Stimulated activated naive CD4-positive, alpha-beta T cell treated with Interleukin-2 at 50 U/mL for 16 hours (primary cell): Measurements from ENCODE around the gene AGPAT1.

Experiments
- DNase-seq: peaks from one replicate; lab custom pipeline; 2025; lab: John Stamatoyannopoulos, UW

The AGPAT1 gene

DNA sequence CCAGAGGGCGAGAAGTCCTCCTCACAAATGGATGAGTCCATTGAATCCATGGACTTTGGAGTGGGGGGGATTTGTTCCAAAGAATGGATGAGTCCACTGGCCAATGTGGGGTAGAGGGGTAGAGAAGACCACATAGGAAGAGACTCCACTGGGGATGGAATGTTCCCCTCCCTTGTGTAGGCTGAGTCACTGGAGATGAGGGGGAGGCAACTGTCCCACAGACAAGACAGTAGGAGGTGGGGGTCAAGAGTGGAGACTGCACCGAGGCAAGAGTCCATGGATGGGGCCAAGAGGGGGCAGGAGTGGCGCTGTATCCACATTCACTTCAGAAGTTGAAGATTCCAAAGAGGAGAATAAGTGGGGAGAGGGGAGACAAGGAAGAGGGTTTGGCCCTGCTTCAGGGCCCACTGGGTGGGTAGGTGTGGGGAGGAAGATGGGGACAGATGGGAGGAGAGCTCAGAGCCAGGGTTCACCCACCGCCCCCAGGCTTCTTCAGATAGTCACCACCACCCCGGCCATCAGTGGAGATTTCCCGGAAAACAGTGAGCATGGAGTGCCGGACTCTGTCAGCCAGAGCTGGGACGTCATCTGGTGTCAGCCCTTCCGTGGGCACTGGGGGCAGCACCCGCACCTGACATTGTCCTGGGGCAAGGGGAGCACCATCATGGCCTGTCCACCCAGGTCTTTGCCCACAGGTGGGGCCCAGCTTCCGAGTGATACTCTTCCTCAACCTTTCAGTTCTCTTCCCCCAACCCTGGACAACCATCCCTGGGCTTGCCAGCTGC lies 6.9 kb downstream of the AGPAT1 start:
- DNase-seq: no peak

DNA sequence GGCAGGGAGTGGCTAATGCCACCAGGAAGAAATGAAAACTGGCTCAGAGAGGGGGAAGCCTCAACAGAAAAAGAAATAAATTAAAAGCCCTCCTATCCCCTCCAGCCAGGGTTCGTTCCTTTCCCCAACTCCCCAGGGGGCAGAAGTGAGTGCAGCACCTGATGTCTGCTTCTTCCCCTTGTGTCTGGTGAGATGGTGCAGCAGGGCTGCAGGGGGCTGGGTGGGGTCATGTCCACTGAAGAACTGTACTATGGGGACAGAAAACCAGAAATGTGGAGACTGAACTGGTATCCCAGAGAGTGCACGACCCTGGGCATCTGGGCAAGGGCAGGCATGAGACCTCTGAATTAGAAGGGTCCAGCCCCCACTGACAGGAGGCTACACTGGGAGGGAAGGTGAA lies 7.5 kb downstream of the AGPAT1 start:
- no peak for DNase-seq

DNA sequence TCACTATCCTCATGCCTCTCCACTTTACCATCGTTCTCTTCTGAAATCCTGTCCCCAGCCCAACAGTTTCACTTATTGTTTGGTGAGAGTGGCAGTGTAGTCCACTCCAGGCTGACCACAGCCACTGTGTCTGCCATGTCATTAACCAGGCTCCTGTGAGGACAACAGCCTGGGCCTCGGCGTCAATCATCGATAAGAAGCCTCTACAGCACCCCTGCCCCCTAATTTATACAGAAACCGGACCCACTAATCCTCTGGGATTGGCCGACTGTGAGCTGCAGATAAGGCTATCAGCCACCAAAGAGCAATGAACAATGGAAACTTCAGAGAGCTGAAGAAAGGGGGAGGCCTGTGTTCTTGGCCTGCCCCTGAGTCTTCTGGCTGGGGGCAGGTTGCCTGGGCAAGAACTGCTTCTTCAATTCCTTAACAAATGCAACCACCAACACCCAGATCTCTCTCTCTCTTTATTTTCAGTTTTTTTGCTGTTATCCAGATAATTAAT lies 8.1 kb downstream of the AGPAT1 start:
- DNase-seq: no peak

DNA sequence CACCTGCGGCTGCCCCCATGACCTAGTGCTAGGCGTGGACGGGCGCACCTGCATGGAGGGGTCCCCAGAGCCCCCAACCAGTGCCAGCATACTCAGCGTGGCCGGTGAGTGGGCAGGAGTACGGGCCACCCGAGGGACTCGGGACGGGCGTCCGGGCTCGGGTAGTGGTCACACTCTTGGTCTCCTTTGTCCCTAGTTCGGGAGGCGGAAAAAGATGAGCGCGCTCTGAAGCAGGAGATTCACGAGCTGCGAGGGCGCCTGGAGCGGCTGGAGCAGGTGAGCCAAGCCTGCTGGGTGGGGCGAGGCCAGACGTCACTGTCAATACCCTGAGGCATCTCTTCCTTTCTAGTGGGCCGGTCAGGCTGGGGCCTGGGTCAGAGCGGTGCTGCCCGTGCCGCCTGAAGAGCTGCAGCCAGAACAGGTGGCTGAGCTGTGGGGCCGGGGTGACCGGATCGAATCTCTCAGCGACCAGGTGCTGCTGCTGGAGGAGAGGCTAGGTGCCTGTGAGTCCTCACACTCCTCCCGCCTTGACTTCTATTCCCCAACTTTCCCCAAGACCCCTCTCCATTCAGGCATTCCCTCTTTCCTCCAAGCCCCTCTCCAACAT lies 8.6 kb downstream of the AGPAT1 start:
- no peak for DNase-seq

DNA sequence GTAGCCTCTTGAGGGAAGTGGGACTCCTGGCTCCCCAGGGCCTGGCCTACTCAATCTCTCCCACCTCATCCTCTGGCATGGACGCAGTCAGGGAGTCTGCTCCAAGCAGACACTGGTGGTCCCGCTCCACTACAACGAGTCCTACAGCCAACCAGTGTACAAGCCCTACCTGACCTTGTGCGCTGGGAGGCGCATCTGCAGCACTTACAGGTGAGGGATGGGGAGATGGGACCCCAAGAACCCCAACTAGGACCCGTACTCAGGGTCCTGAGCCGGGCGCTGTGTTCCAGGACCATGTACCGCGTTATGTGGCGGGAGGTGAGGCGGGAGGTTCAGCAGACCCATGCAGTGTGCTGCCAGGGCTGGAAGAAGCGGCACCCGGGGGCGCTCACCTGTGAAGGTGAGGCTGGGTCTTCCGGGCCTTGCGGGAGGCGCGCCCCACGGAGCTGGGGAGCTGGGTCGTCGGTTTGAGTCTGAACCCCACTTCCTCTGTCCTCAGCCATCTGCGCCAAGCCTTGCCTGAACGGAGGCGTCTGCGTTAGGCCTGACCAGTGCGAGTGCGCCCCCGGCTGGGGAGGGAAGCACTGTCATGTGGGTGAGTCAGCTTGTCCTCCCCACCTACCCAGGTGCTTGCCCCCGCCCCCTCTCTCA lies 9.3 kb downstream of the AGPAT1 start:
- DNase-seq: no peak

DNA sequence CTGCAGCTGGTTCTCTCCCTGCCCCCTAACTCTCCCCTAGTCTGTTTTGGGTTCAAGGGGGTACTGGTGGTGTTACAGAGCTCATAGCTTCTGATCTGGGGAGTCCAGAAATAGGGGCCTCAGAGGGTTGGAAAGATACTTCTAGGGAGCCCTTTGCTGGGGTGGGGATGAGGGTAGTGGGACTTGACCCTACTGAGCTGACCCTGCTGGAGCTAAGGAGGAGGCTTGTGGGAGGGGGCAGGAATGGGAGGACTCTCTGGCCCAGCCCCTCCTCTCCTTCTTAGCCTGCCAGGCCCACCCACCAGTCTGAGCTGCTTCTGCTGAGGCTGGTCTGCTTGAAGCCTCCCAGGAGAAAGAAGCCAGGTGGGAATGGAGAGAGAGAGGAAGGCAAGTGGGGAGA lies 11.6 kb downstream of the AGPAT1 start, which contains the start of gene EGFL8:
TSS of gene EGFL8 (plus strand) at position 301 of the 400 bp plus-strand sequence. CDS start 1,571 bp downstream, outside the sequence.
- DNase-seq: no peak

DNA sequence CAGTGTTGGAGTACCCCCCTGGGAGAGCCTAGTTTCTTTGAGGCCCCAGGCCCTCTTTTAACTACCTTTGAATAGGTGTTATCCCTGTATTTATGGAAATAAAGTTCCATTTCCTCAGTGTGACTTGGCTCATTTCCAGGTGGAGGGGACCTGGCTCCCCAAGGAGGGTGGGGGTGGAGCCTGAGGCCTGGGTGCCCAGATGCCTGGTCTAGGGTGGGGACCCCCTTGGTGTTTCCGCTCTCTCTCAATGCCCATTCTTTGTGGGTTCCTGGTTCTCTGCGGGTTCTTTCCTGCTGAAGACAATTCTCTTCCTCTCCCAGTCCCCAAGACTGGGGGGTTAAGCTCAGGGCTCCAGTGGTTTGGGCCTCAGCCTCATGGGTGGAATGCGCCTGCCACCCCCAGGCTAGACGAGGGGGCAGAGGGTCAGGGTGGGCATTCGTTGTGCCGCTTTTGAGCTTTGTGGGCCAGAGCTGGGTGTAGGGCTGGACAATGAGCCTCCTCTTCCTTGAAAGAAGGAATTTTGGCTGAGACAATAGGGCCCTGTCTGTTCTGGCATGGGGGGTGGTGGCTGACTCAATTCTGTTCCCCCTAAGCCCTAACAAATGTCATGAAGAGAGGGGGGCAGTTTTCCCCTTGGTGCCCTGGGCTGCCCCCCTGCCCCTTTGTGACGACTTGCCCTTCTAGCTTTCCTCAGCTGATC lies 12.2 kb downstream of the AGPAT1 start:
- DNase-seq: no peak

DNA sequence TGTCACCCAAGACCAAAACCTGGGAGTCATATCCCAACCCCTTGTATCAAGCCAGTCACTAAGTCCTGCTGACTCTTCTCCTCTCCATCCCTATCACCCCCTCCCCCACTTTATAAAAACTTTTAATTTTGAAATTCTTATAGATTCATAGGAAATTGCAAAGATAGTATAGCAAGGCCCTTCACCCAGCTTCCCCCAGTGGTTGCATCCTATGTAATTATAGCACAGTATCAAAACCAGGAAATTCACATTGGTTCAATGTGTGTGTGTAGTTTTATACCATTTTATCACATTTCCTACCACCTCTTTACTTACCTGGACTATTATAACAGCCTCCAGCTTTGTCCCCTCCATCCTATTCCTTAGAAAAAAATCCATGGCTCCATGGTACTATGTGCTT lies 17.8 kb downstream of the AGPAT1 start:
- DNase-seq: no peak

DNA sequence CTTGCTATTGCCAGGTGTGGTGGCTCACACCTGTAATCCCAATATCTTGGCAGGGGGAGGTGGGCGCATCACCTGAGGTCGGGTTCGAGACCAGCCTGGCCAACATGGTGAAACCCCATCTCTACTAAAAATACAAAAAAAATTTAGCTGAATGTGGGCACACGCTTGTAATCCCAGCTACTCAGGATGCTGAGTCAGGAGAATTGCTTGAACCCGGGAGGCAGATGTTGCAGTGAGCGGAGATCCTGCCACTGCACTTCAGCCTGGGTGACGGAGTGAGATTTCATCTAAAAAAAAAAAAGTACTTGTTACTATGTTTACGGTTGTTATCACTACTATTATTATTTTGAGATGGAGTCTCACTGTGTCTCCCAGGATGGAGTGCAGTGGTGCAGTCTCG lies 19.0 kb downstream of the AGPAT1 start:
- no peak for DNase-seq

DNA sequence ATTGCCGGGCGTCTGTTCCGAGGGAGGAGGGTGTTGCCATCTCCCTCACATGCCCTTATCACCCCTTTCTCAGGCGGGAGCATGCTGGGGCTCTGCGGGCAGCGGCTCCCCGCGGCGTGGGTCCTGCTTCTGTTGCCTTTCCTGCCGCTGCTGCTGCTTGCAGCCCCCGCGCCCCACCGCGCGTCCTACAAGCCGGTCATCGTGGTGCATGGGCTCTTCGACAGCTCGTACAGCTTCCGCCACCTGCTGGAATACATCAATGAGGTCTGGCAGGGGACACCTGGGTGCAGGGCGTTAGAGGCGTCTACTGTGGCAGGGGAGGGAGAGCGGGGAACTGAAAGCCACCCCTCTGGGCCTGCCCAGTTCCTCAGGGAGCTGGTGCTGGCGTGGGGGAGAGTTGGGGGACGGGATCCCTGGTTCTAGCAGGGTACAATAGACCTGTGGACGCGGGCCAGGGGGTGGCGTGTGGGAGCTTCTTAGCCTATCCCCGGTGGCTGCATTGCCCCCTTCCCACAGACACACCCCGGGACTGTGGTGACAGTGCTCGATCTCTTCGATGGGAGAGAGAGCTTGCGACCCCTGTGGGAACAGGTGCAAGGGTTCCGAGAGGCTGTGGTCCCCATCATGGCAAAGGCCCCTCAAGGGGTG lies 21.2 kb downstream of the AGPAT1 start:
- peak; percentile 41 for DNase-seq

DNA sequence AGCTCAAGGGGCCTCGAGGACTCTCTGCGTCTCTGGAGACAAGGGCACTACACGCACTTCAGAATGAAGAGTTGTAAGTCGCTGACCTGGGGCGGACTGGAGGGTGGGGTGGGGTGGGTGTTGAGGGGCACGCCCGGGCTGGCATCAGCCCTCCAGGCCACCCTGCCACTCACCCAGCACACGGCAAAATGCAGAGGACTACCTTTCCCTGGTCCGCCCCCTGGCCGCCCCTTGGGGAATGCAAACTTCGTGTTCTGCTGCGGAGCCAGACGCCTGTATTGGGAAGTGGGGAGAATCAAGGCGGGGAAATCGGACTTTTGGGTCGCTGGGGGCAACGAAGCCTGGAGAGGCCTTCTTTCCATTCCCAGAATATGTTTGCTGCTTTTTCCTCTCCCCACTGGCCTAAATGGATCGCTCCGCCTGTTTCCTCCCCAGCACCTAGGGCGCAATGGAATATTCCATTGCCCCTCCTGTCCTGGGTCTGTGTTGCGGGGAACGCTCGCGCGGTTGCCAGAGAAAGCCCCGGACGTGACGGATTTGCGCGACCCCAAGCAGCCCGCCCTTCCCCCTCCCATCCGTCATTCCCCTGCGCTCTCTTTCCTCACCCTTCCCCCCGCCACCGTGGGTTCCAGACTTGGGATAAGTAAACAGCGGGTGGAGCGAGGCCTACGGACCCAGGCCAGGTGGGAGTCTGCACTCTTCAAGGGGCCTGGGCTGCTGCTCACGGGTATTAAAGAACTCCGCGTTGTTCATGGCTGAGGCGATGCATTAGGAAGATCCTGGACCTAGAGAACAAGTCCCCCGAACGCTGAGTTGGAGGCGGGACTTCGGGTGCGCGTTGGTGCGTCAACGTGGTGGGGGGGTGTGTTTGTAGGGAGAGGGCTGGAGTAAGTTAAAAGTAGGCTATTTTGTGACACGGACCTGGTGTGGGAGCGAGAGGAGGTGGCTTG lies 22.0 kb downstream of the AGPAT1 start, which contains the start of gene PPT2:
TSS of gene PPT2 (plus strand) at position 578 of the 950 bp plus-strand sequence. CDS start 454 bp downstream, outside the sequence.
- peak; percentile 61 for DNase-seq

DNA sequence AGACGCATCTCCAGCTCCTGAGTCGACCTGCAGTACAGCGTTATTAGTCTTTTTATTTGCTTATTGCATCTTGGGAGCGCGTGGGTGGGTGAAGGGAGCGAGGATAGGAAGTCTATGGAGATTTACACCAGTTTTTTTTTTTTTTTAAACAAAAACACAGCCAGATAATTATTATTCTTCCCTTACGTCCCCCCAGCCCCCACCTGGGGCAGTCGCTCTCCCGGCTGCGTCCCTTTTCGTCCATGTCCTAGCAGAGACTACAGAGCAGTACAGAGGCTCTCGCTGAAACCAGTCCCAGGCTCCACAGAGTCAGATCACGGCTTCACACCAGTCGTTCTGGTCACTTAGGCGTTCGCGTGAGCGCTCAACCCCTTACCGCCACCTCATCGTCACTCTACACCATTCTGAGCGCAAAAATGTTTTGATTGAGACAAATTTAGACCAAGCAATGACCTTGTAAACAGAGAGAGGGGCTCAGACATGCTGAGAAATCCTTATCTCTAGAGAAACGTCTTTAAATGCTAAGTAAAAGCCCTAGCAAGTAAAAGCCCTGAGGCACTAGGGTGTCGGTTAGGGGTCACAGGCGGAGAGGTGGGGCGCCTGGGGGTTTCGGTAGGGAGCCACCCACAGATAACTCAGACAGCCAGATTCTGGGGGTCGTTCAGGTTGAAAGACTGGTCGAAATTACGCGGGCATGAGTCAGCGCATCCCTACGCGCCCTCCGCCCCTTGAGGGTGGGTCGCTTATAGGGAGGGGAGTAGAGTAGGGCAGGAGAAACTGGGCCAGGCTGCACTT lies 22.9 kb downstream of the AGPAT1 start:
- DNase-seq: no peak

DNA sequence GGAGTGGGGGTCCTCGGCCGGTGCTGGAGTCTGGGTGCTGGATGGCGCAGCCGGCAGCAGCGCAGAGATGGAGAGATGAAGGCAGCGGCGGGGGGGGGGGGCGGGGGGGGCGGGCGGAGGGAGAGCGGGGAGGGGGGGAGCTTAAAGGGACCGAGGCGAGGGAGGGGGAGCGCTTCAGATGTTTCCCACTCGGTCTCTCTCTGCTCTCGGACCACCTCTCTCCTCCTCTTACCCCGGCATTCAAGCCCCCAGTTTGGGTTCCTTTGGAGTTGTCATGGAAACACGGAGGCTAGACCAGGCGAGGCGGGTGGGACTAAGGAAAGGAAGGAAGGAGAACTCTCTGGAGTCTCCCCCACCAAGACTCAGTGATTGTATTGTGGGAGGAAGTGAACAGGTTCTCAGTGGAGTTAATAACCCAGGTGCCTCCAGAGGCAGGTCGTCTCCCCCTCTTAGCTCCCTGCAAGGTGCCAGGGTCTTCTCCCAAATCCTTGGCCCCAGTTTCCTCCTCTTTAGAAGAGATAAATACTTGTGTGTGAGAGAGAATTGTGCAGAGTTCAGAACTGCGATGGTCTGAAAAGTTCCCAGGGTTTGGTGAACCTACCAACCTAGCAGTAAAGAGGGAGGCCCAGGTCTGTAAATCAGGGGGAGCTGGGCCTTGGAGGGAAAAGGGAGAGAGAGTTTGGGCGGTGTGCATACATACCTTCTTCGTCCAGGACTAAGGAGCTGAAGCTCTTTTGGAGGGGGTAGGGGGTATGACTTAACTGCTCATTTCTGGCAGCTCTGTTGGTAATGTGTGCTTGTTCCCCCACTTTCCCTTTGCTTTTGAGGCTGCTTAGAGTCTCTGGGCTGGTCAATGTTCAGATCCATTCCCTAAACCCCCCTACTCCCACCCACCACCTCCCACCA lies 23.8 kb downstream of the AGPAT1 start, which contains the start of gene PRRT1:
TSS of gene PRRT1 (minus strand) at position 77 of the 906 bp plus-strand sequence. CDS start 112 bp downstream, outside the sequence.
- DNase-seq: no peak

DNA sequence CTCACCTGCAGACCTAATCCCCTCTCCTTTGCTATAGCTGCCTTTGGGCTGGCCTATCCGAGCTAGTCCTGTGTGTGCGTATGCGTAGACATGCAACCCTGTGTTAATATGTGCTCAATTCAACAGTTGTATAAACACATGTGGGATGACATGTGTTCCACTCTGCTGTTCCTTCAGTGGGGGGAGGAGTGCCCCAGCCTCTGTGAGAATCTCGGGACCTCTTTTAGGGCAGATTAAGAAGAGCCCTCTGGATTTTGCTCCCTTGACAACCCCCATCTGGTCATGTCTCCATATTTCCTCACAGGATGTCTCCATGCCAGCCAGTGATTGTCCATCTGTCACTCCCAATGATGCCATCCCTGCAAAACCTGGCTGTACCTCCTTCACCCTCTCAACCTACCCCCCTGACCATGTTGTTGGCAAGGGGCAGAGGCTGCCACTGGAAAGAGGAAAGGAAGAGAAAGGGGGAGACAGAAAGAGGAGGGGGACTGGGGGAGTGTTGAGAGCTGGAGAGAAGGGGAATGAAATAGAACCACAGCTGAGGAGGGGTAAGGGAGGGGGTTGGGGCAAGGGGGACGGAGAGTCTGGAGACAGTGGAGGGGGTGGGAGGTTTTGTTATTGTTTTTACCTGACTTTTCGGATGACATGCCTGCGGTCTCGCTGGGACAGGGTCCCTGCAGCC lies 24.6 kb downstream of the AGPAT1 start:
- DNase-seq: no peak

DNA sequence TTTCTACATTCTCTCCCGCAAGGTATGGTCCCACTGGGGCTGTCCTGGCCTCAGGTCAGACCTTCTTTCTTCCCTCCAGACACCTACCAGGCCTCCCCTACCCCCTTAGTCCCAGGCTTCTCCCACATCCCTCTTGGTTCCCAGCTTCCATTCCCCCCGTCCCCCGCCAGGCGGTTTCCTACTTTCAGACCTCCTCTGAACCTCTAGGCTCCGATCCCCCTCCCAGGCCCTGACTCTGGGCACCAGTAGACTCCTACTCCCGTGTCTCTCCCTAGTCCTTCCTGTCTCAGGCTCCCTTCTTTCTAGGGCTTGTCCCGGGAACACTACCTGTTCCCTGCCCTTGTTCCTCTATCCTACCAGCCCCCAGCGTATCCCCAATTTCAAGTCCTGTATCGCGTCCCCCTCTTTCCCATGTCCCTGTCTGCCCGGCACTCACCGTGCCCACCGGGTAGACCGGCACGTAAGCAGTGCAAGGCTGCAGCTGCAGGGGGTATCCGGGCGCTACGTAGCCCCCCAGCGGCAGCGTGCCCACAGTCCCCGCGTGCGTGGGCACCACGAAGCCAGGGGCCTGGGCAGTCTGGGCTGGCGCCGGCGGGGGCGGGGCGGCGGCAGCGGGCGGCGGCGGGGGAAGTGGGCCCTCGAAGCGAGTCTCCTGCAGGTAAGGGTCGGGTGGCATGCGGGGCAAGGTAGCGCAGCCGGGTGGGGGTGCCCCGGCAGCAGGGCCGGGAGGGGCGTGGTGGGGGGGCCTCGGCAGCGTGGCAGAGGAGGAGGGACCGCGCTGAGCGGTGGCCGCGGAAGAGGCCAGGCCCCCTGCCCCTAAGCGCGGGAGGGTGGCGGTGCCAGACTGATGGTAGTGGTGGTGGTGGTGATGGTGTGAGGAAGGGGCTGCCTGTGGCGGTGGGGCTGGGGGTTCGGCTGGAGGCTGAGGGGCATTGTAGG lies 25.7 kb downstream of the AGPAT1 start:
- DNase-seq: no peak

DNA sequence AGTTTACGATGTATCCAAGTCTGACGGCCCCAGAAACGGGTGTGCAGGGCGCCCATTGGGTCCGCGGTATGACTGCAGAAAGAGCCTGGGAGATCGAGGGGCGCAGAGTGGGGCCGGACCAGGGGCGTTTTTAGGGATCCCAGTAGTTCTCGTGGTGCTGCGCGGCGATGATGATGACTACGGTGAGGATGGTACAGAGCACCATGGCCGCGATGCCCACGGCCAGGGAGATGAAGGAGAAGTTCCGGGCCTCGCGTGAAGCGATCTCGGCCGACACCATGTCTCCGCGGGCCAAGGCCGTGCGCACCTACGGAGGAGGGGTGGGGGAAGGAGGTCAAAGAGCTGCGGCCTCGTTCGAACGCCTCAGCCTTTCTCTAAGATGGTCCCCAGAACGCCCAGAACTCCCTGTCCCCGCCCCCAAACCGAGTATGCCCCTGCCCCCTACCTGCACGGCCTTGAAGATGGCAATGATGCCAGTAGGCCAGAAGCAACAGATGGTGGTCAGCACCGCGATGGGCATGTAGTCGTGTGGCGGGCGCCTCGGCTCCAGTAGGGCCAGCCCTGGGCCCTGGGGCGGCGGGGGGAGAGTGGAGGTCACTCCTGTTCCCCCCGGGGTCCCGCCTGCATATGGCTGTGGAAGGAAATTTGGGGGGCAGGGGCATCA lies 26.7 kb downstream of the AGPAT1 start:
- no peak for DNase-seq
